Muscle of arm (tissue), 14 donors: ENCODE measurements around the gene YAE1. TPM values are rescaled to one million over a fixed set of nuclear protein-coding genes. Genes with fewer than 3 reads are reported as not detected.
"Not testable (repeated sequence)": the region's sequence is repeated elsewhere in the genome, so short reads cannot be mapped to it uniquely, and the experiment has no call there.

Experiments
- DNase-seq: peaks from one replicate; pipeline ENCODE4 v3.0.0-alpha.2; 2013
- long read RNA-seq, 11 donors: transcript quantifications; one replicate each; lab custom pipeline, GENCODE V29; 2026
- polyA plus RNA-seq, 12 donors: library from polyadenylated mRNA; unstranded; fragments of 120-200 nt; gene quantifications; one replicate each; pipeline ENCODE4 v1.2.1, GENCODE V29; 2013; ENCODE audit not compliant: insufficient read length in 12 of 12

The YAE1 gene
- polyA plus RNA-seq = 10 to 100 TPM in 11 of 12 donors, not detected in 1; 18.6 to 36.6 (median 25.8) TPM
- long read RNA-seq, donor 1, transcript YAE1-201 (3 exons, 899 nt) = major isoform, 34 of 38 reads
- long read RNA-seq, donor 1, partial matches to known transcripts = 0 of 38 reads
- long read RNA-seq, donor 1, other reads (novel, unspliced or antisense) = 0 of 38 reads
- long read RNA-seq, donor 2, transcript YAE1-201 (3 exons, 899 nt) = major isoform, 16 of 20 reads
- long read RNA-seq, donor 2, partial matches to known transcripts = 0 of 20 reads
- long read RNA-seq, donor 2, other reads (novel, unspliced or antisense) = 0 of 20 reads
- long read RNA-seq, donor 3, partial matches to known transcripts = 0 of 4 reads
- long read RNA-seq, donor 3, other reads (novel, unspliced or antisense) = 0 of 4 reads
- long read RNA-seq, donor 4, partial matches to known transcripts = 0 of 5 reads
- long read RNA-seq, donor 4, other reads (novel, unspliced or antisense) = 0 of 5 reads
- long read RNA-seq, donor 5, transcript YAE1-205 (2 exons, 660 nt) = minor isoform, 6 of 29 reads
- long read RNA-seq, donor 5, transcript YAE1-201 (3 exons, 899 nt) = major isoform, 23 of 29 reads
- long read RNA-seq, donor 5, partial matches to known transcripts = 0 of 29 reads
- long read RNA-seq, donor 5, other reads (novel, unspliced or antisense) = 0 of 29 reads
- long read RNA-seq, donor 6, transcript YAE1-201 (3 exons, 899 nt) = major isoform, 5 of 8 reads
- long read RNA-seq, donor 6, partial matches to known transcripts = 0 of 8 reads
- long read RNA-seq, donor 6, other reads (novel, unspliced or antisense) = 0 of 8 reads
- long read RNA-seq, donor 7, transcript YAE1-201 (3 exons, 899 nt) = major isoform, 8 of 9 reads
- long read RNA-seq, donor 7, partial matches to known transcripts = 0 of 9 reads
- long read RNA-seq, donor 7, other reads (novel, unspliced or antisense) = 0 of 9 reads
- long read RNA-seq, donor 8, transcript YAE1-201 (3 exons, 899 nt) = major isoform, 8 of 11 reads
- long read RNA-seq, donor 8, partial matches to known transcripts = 0 of 11 reads
- long read RNA-seq, donor 8, other reads (novel, unspliced or antisense) = 0 of 11 reads
- long read RNA-seq, donor 9, transcript YAE1-205 (2 exons, 660 nt) = minor isoform, 5 of 18 reads
- long read RNA-seq, donor 9, transcript YAE1-201 (3 exons, 899 nt) = major isoform, 13 of 18 reads
- long read RNA-seq, donor 9, partial matches to known transcripts = 0 of 18 reads
- long read RNA-seq, donor 9, other reads (novel, unspliced or antisense) = 0 of 18 reads
- long read RNA-seq, donor 10, transcript YAE1-201 (3 exons, 899 nt) = major isoform, 9 of 12 reads
- long read RNA-seq, donor 10, partial matches to known transcripts = 0 of 12 reads
- long read RNA-seq, donor 10, other reads (novel, unspliced or antisense) = 0 of 12 reads
- long read RNA-seq, donor 11, transcript YAE1-201 (3 exons, 899 nt) = major isoform, 20 of 29 reads
- long read RNA-seq, donor 11, partial matches to known transcripts = 7 of 29 reads
- long read RNA-seq, donor 11, other reads (novel, unspliced or antisense) = 0 of 29 reads

- DNase-seq = peak; percentile 91
Observed at GRCh38 chr7:39566023-39566921, at the start of gene YAE1. Gene YAE1 (plus strand): TSS chr7:39566404. CDS start chr7:39566419, 15 bp downstream.

GRCh38 chr7:39516498-39516897, 49.7 kb upstream of the YAE1 start:
- DNase-seq = no peak

GRCh38 chr7:39517240-39517639, 49.0 kb upstream of the YAE1 start:
- no peak for DNase-seq

GRCh38 chr7:39525926-39526325, 40.3 kb upstream of the YAE1 start:
- no peak for DNase-seq

GRCh38 chr7:39526666-39527065, 39.5 kb upstream of the YAE1 start:
- DNase-seq = no peak

DNA sequence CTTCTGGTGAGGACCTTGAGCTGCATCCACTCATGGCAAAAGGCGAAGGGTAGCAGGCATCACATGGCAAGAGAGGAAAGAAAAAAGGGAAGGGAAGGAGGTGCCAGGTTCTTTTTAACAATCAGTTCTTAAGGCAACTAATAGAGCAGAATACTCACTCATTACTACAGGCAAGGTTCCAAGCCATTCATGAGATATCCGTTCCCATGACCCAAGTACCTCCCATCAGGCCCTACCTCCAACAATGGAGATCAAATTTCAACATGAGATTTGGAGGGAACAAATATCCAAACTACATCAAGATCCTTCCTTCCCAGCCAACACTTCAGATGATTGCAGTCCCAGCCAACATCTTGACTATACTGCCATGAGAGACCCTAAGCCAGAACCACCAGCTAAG, 38.9 kb upstream of the YAE1 start:
- no peak for DNase-seq

DNA sequence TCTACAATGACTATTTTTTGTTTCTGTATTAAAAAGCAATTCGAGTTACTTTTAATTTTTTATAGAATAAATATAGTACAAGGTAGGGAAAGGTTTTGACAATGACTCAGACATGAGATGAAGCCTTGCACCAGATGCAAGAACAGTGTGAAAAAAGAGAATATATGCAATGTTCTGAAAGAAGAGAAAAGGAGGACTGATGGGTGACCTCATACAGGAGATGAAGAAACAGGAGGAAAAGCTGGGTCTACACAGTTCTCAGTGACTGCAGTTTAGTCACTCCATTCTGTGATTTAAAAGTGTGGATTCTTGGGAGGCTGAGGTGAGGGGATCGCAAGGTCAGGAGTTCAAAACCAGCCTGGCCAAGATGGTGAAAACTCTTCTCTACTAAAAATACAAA, 38.3 kb upstream of the YAE1 start:
- DNase-seq = no peak

DNA sequence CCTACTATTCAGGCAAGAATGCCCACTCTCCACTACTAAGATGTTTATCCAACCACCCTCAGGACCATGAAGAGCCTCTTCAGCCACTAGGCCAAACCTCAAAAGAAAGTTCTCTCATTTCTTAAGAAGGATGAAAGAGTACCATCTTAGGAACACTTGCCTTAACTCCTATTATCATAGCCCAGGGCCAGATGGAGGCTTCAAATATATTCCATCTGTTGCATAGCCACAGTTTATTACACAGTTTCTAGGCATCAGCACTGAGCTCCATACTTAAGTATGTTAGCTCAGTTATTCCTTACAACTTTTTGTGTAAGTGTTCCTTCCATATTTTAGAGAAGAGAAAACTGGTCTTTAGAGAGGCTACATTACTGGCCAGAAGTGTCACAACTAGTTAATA, 37.4 kb upstream of the YAE1 start:
- no peak for DNase-seq

- DNase-seq = no peak
Observed at GRCh38 chr7:39529582-39529981, 36.6 kb upstream of the YAE1 start.

DNA sequence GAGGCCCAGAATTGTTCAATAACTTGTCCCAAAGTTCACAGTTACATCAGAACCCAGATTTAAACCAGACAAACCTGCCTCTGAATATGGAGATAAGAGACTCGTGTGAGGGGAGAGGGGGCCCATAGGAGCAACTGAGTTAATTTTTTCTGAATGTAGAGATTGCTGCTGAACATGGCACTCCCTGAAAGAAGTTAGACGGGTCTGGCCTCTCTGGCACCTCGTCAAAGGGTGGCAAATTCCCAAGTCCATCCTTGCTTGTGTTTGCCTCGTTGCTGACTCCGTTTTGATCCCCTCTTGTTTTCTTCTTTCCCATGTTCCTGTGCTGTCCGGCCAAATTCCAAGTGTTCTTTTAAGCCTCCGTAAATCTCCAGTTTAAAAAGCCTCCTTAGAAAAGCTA, 35.2 kb upstream of the YAE1 start:
- DNase-seq = no peak

- no peak for DNase-seq
Observed at GRCh38 chr7:39531818-39532217, 34.4 kb upstream of the YAE1 start.

- DNase-seq = no peak
Observed at GRCh38 chr7:39532832-39533231, 33.4 kb upstream of the YAE1 start.

- DNase-seq = no peak
Observed at GRCh38 chr7:39534599-39534998, 31.6 kb upstream of the YAE1 start.

DNA sequence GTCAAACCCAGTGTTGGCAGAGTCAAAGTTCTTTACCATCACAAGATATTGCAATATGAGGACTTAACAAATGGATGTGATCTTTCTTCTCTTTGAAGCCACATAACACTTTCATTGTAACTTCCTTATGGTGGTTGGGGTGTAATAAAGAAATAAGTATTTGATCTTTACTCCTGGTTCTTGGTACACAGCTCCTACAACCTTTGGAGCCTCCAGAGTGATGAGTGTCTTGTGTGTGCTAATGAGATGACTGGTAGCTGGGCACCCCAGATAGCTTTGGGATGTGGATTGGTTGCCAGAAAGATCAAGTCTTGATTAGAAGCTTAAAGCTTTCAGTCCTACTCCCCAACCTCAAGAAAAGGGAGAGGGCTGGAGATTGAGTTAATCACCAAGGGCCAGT, 31.1 kb upstream of the YAE1 start:
- no peak for DNase-seq

DNA sequence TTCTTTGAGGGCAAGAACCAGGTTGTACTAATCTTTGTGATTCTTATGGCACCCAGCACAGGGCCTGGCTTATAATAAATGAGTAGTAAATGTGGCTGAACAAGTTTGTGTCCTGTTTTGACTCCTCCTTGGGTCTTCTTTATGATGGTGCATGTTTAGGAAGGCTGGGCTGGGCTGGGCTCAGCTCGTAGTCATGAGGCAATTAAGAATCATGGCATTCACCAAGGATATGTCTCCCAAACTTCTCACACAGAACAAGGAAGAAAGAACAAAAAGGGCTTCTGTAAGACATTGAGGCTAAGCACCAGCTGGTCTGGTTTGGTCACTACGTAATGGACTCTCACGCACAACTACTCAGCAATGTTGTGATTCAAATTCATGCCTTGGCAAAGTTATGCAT, 30.5 kb upstream of the YAE1 start:
- DNase-seq = no peak

GRCh38 chr7:39536951-39537350, 29.3 kb upstream of the YAE1 start:
- DNase-seq = no peak

- no peak for DNase-seq
Observed at GRCh38 chr7:39539816-39540215, 26.4 kb upstream of the YAE1 start.

DNA sequence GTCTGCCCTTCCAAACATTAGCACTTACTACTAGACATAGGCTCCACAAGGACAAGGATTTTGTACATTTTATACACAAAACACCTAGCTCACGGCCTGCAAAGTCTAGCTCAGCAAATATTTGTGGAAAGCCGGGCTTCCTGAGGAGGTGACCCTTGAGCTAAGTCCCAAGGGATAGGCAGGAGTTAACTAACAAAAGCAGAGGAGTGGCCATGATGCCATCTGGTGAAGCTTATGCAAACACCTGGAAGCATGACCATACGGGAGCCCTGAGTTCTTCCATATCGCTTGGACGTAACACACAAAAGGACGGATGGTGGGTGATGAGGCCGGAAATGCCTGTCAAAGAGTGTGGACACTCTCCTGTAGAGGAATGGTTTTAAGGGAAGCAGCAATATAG, 25.9 kb upstream of the YAE1 start:
- no peak for DNase-seq

DNA sequence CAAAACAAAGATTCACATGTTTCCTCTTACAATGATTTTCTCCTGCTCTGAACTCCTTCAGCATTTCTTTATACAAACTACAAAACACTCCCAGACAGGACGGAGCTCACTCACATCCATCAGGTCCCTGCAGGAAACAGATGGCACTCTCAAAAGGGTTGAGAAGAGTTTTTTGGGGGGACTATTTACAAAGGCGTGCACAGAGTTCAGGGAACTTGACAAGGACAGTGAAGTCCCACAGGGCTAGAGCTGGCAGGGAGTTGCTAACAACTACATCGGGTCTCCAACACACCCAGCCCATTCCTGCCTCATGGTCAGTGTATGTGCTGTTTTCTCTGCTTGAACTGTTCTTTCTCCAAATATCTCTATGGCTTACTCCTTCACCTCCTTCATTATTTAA, 24.7 kb upstream of the YAE1 start:
- no peak for DNase-seq

DNA sequence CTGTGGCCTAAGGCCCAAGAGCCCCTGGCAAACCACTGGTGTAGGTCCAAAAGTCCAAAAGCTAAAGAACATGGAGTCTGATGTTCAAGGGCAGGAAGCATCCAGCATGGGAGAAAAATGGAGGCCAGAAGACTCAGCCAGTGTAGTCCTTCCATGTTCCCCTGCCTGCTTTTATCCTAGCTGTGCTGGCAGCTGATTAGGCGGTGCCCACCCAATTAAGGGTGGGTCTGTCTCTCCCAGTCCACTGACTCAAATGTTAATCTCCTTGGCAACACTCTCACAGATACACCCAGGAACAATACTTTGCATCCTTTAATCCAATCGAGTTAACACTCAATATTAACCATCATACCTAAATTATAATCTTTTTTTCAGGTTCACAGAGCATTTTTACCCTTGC, 21.4 kb upstream of the YAE1 start:
- not testable (repeated sequence) for DNase-seq
